GM19025 (cell line): Measurements from ENCODE around the gene PRPS1L1.

Experiments
- ATAC-seq: cut with Tn5 transposase; IDR thresholded peaks from one replicate; pipeline ENCODE4 v1.9.1; 2021; ENCODE audit warnings: mild to moderate bottlenecking, low read depth, moderate library complexity; ENCODE audit not compliant: unreplicated experiment

The PRPS1L1 gene

DNA sequence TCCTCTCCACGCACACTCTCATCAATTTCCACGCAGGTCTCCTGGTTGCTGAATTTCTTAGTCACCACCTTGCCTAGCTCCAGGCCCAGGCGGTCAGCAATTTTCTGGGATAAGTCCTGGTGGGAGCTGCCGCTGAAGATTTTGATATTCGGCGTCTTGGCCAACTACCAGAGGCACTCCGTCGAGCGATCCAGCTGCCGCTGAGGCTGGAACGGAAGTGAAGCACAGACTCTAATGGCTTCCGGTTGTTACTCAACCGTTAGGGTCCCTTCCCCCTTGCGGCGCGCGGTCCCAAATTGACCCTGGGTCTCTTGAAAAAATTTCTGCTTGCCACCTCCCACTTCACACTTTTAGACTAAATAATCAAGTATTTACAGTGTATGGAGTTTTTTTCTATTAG, at the start of gene PRPS1L1:
Gene PRPS1L1 (minus strand): TSS at position 219 of the 400 bp plus-strand sequence.
- no peak for ATAC-seq

GRCh38 chr7:18076461-18076860, 48.8 kb upstream of the PRPS1L1 start:
- no peak for ATAC-seq

GRCh38 chr7:18068745-18069144, 41.1 kb upstream of the PRPS1L1 start:
- ATAC-seq: no peak

DNA sequence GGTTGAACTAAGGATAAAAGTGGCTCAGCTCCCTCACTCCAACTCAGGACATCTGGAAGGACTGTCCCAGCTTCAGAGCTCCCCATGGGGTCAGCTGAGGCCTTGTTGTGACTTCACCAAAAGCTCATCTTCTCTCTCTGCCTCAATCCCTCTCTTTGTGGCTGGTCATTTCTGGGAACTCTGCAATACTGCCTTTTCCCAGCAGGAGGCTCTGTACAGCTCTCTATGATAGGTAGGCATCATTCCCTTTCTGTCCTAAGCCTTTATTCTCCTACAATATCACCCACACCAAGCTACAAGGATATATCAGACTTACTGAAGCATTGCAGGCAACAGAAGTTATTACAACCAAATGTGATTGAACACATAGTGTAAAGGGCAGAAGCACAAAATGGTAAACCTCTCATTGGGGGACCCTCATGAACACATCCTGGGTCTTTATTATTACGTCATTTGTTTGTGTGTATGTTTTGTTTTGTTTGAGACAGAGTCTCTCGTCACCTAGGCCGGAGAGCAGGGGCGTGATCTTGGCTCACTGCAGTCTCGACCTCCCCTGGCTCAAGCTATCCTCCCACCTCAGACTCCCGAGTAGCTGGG, 36.7 kb upstream of the PRPS1L1 start:
- no peak for ATAC-seq

GRCh38 chr7:18063149-18063901, 35.7 kb upstream of the PRPS1L1 start:
- no peak for ATAC-seq

DNA sequence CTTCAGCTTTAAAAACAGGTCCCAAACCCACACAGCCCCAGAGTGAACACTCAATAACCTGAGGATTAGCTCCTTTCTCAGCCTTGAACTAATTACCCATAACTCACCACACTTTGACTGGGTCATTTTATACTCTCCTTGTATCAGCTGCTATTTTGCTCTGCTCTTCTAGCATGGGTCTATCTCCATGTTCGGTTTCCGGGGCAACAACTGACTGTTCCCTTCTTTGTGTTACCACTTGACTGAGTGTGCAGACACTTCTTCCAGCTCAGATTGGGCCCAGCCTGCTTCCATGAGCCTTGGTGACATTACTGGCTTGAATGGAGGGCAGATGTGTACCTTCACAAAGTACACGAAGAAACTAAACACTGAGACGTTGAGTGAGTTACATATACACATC, 31.5 kb upstream of the PRPS1L1 start:
- no peak for ATAC-seq

- ATAC-seq: no peak
Observed at GRCh38 chr7:18053941-18054340, 26.3 kb upstream of the PRPS1L1 start.

GRCh38 chr7:18053177-18053928, 25.7 kb upstream of the PRPS1L1 start:
- ATAC-seq: no peak

GRCh38 chr7:18049262-18049661, 21.6 kb upstream of the PRPS1L1 start:
- no peak for ATAC-seq

DNA sequence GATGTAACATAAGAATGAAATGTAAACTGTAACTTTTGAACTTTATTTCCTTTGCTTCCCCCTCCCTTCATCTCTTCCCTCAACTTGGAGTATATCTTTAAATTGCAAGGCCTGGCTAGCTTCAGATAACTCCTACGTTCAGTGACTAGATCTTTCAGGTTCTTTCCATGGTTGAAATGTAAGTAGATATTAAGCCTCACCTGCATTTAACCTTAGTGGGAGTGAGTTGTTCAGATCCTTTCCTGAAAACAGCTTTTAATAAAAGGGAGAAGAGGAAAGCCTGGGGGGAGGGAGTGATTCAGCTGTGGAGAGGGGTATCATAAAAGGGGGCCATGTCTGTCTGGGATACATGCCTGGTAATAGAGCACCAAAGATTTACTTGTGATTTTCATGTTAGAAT, 19.0 kb upstream of the PRPS1L1 start:
- ATAC-seq: no peak

GRCh38 chr7:18045171-18045570, 17.5 kb upstream of the PRPS1L1 start:
- ATAC-seq: no peak

GRCh38 chr7:18041191-18041590, 13.5 kb upstream of the PRPS1L1 start:
- ATAC-seq: no peak

- no peak for ATAC-seq
Observed at GRCh38 chr7:18040196-18040595, 12.6 kb upstream of the PRPS1L1 start.

DNA sequence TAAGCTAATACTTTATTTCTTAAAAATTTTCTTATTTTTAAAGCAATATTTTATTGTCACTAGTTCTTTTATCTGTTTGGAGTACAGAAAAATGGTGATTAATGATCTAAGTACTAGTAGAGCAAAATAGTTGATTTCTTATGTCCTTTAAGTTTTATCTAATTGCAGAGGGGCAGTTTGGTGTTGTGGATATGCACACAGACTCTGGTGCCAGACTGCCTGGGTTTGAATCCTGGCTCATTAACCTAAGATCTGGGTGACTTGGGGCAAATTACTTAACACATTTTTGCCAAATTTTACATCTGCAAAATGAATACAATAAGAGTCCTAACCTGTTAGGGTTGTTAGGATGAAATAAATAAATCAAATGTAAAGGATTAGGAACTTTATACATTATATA, 10.7 kb upstream of the PRPS1L1 start:
- ATAC-seq: no peak

GRCh38 chr7:18037609-18038008, 10.0 kb upstream of the PRPS1L1 start:
- ATAC-seq: no peak

GRCh38 chr7:18036783-18037182, 9.1 kb upstream of the PRPS1L1 start:
- no peak for ATAC-seq

- ATAC-seq: no peak
Observed at GRCh38 chr7:18030758-18031157, 3.1 kb upstream of the PRPS1L1 start.

DNA sequence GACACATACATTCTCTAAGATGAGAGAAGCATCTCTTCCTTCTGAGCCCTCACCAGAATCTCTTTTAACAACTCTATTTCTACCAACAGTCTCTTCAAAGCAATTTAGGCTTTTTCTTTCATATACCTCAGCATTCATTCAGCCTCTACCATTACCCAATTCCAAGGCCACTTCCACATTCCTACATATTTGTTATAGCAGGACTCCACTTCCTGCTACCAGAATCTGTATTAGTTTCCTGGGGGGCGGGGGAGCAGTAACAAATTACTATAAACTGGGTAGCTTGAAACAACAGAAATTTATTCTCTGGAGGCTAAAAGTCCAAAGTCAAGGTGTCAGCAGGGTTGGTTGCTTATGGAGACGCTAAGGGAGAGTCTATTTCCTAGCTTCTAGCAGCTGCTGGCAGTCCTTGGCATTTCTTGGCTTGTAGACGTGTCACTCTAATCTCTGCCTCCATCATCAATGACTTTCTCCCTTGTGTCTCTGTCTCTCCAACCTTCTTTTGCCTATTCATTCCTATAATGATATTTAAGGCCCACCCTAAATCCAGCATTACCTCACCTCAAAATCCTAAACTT, 7.4 kb downstream of the PRPS1L1 start:
- ATAC-seq: no peak

DNA sequence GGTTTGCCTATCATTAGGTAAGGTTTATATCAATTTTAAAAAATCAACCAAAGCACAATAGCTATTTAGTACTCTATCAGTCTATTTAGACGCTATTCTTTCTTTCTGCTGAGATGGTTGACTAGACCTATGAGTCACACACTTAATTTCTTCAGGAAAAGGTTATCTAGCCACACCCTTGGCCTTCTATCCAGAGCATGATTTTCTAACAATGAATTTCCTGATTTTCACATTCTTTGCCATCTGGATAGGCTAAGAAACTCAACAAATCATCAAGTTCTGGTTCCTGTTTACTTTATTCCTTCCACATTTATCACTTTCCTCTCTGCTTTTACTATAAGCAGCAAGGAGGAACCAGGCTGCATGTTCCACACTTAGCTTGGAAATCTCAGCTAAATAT, 8.1 kb downstream of the PRPS1L1 start:
- no peak for ATAC-seq

DNA sequence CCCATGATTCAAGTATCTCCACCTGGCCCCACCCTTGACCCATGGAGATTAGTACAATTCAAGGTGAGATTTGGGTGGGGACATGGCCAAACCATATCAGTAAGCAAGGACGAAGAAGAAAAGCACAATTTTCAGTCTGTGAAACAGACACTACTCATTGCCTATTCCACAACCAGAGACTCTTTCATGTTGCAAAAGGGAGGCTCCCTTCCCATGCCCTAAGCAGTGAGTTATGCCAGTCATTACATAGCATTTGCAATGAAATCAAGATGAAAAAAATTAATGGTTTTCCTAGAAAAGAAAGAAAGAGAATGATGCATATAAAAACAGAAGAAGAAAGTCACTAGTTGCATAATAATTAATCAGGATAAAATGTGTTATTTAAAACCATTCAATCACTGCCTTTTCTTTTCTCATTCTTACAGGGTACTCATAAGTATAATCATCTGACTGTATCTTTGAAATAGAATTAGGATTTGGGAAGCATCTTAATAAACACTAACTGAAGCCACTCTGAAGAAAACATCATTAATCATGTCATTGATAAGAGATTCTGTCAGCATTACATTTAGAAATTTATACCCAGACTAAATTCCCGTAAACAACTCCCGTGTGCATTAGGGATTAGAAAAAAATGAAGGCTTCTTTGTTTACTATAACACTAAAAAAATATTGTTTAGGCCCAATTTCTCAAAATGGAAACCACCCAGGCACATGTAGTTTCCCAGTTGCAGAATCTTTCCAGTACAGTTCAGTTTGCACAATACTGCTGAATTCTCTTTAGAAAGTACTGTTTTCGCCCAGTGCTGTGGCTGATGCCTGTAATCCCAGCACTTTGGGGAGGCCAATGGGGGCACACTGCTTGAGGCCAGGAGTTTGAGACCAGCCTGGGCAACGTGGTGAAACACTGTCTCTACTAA, 9.1 kb downstream of the PRPS1L1 start:
- ATAC-seq: no peak
